Measurements from ENCODE around the gene SUMO4.

The SUMO4 gene

GRCh38 chr6:149363154-149363553, 36.9 kb upstream of the SUMO4 start:
- DNase-seq (ENCODE audit: extremely low read depth, low read depth): no peak

GRCh38 chr6:149364557-149364956, 35.5 kb upstream of the SUMO4 start:
- no peak for DNase-seq (ENCODE audit: extremely low read depth, low read depth)
- TF ChIP-seq CTCF (IDR thresholded peaks at IDR 0.05; ENCODE audit: low read depth, low read length): no peak

More at GRCh38 chr6:149363154-149363553, 36.9 kb upstream of the SUMO4 start:
- TF ChIP-seq CTCF (IDR thresholded peaks at IDR 0.05; ENCODE audit: low read depth, low read length): no peak

- no peak for TF ChIP-seq CTCF (IDR thresholded peaks at IDR 0.05; ENCODE audit: low read depth, low read length)
- DNase-seq (ENCODE audit: extremely low read depth, low read depth): no peak
Measured at GRCh38 chr6:149365197-149365596, 34.9 kb upstream of the SUMO4 start.

- DNase-seq (ENCODE audit: extremely low read depth, low read depth): no peak
Measured at GRCh38 chr6:149366267-149366921, 33.7 kb upstream of the SUMO4 start.

GRCh38 chr6:149368065-149368464, 32.0 kb upstream of the SUMO4 start:
- DNase-seq (ENCODE audit: extremely low read depth, low read depth): no peak
- no peak for TF ChIP-seq CTCF (IDR thresholded peaks at IDR 0.05; ENCODE audit: low read depth, low read length)

More at GRCh38 chr6:149366267-149366921, 33.7 kb upstream of the SUMO4 start:
- no peak for TF ChIP-seq CTCF (IDR thresholded peaks at IDR 0.05; ENCODE audit: low read depth, low read length)

GRCh38 chr6:149371154-149371553, 28.9 kb upstream of the SUMO4 start:
- DNase-seq (ENCODE audit: extremely low read depth, low read depth): no peak
- TF ChIP-seq CTCF (IDR thresholded peaks at IDR 0.05; ENCODE audit: low read depth, low read length): no peak

GRCh38 chr6:149372062-149372461, 28.0 kb upstream of the SUMO4 start:
- TF ChIP-seq CTCF (IDR thresholded peaks at IDR 0.05; ENCODE audit: low read depth, low read length): no peak
- DNase-seq (ENCODE audit: extremely low read depth, low read depth): no peak

All from AG09319 (cell line).